Osteoblast (primary cell): Measurements from ENCODE around the gene VEGFC. TPM values are rescaled to one million over a fixed set of nuclear protein-coding genes. Genes with fewer than 3 reads are reported as not detected.
A peak's percentile ranks its signal among the peaks of the same experiment; 100 is the strongest.

ENCODE experiments used
- DNase-seq: peaks from one replicate; pipeline ENCODE4 v3.0.0; 2011; ENCODE audit warnings: low spot score, mixed read lengths; ENCODE audit not compliant: insufficient read length; ENCODE audit errors: missing footprints
- H2AFZ ChIP-seq: 2 replicates; pipeline ENCODE4 v1.6.0; 2011; ENCODE audit warnings: mild to moderate bottlenecking, low read length
- H3K27ac ChIP-seq: 2 replicates; pipeline ENCODE4 v1.5.1; 2011; ENCODE audit warnings: mild to moderate bottlenecking, low read depth, low read length, moderate library complexity
- H3K27me3 ChIP-seq: 2 replicates; pipeline ENCODE4 v1.6.0; 2012; ENCODE audit warnings: mild to moderate bottlenecking, control low read depth, inconsistent platforms, low read length, moderate library complexity; ENCODE audit not compliant: insufficient read depth
- H3K36me3 ChIP-seq: 2 replicates; pipeline ENCODE4 v1.5.1; 2011; ENCODE audit warnings: mild to moderate bottlenecking, low read length, control low read depth, moderate library complexity; ENCODE audit not compliant: insufficient read depth
- H3K4me1 ChIP-seq: 2 replicates; pipeline ENCODE4 v1.5.1; 2011; ENCODE audit warnings: mild to moderate bottlenecking, low read length, control low read depth, moderate library complexity; ENCODE audit not compliant: insufficient read depth
- H3K4me2 ChIP-seq: 2 replicates; pipeline ENCODE4 v1.6.0; 2011; ENCODE audit warnings: mild to moderate bottlenecking, low read length; ENCODE audit not compliant: insufficient read depth
- H3K4me3 ChIP-seq: fragments of 200-600 bp; sonication (generic); 3 replicates; pipeline ENCODE4 v1.5.1; 2012; ENCODE audit warnings: mild to moderate bottlenecking, low read length, inconsistent platforms; ENCODE audit not compliant: insufficient read depth
- H3K79me2 ChIP-seq: 2 replicates; pipeline ENCODE4 v1.6.0; 2012; ENCODE audit warnings: mild to moderate bottlenecking, low read length, control low read depth, inconsistent platforms; ENCODE audit not compliant: insufficient read depth
- H3K9me3 ChIP-seq: 2 replicates; pipeline ENCODE4 v1.5.1; 2011; ENCODE audit warnings: low read depth, low read length, control low read depth
- H4K20me1 ChIP-seq: 2 replicates; pipeline ENCODE4 v1.6.0; 2012; ENCODE audit warnings: mild to moderate bottlenecking, low read length, control low read depth; ENCODE audit not compliant: insufficient read depth
- total RNA-seq: library from RNA; depleted of rRNA; stranded (reverse); fragments of >200 nt; gene quantifications from 2 replicates; pipeline ENCODE4 v1.2.3, GENCODE V29; 2012
- TF ChIP-seq, protein P1 (sequence below): IDR thresholded peaks from 2 replicates; pipeline ENCODE4 v1.5.1; 2011; ENCODE audit warnings: mild to moderate bottlenecking, low read depth, low read length, moderate library complexity; ENCODE audit errors: extremely low read depth

VEGFC gene
- total RNA-seq, 1 donor: 55.4 TPM

DNA sequence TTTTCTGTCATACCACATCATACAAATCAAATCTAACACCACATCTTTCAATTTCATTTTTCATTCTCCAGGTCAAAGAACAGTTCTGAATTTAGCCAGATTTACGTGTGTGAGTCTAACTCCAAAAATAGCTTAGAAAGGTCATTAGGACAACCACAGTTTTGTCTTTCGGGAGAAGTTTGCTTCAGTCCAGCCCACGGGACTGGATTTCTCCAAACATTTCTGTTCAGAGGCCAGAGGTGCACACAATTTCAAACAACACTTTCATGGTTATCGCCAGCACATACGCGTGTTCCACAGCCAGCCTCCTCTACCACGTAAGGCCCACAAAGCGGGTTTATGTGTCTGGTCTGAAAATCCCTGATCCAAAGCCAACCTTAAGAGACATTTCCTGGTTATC lies 65.9 kb downstream of the VEGFC start:
- Histone ChIP-seq H3K79me2 (peaks cover 89% of the 10 kb centered on the region), H2AFZ (no peak overlapping the region)

DNA sequence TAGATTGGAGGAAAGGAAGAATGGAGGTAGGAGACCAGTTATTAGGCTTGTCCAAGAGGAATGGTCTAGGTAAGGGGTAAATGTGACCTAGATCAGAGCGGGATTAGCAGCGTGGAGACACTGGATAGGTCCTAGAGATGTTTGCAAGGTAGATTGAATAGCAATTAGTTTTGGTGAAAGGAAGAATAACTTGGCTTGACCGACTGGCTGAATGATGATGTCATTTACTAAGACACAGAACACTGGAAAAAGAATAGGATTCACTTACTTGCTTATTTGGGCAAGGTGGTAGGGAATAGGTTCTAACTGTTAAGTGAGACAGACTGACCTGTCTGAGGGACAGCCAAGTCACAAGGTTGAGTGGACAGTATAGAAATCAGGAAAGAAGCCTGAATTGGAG lies 71.3 kb downstream of the VEGFC start:
- Histone ChIP-seq H3K27ac (no peak overlapping the region), H3K36me3 (peaks cover 58% of the 10 kb centered on the region), H3K4me2 (no peak overlapping the region), H3K27me3 (no peaks in the 10 kb centered on the region), H3K79me2 (peaks cover 79% of the 10 kb centered on the region), H2AFZ (no peak overlapping the region), H3K4me1 (no peaks in the 10 kb centered on the region), H3K9me3 (no peaks in the 10 kb centered on the region), H4K20me1 (peaks cover 31% of the 10 kb centered on the region), H3K4me3 (no peak overlapping the region)
- TF ChIP-seq, protein P1, sequence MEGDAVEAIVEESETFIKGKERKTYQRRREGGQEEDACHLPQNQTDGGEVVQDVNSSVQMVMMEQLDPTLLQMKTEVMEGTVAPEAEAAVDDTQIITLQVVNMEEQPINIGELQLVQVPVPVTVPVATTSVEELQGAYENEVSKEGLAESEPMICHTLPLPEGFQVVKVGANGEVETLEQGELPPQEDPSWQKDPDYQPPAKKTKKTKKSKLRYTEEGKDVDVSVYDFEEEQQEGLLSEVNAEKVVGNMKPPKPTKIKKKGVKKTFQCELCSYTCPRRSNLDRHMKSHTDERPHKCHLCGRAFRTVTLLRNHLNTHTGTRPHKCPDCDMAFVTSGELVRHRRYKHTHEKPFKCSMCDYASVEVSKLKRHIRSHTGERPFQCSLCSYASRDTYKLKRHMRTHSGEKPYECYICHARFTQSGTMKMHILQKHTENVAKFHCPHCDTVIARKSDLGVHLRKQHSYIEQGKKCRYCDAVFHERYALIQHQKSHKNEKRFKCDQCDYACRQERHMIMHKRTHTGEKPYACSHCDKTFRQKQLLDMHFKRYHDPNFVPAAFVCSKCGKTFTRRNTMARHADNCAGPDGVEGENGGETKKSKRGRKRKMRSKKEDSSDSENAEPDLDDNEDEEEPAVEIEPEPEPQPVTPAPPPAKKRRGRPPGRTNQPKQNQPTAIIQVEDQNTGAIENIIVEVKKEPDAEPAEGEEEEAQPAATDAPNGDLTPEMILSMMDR: no peak
- peak; percentile 66 for DNase-seq

More for the DNA sequence above, 65.9 kb downstream of the VEGFC start:
- Histone ChIP-seq H3K4me2 (peak overlapping the region; percentile 1), H3K36me3 (peaks cover 66% of the 10 kb centered on the region), H3K4me3 (no peak overlapping the region), H3K4me1 (peaks cover 37% of the 10 kb centered on the region), H3K9me3 (no peaks in the 10 kb centered on the region), H4K20me1 (peaks cover 46% of the 10 kb centered on the region), H3K27me3 (no peaks in the 10 kb centered on the region), H3K27ac (peak overlapping the region; percentile 69)
- TF ChIP-seq, protein P1: no peak
- peak; percentile 42 for DNase-seq

DNA sequence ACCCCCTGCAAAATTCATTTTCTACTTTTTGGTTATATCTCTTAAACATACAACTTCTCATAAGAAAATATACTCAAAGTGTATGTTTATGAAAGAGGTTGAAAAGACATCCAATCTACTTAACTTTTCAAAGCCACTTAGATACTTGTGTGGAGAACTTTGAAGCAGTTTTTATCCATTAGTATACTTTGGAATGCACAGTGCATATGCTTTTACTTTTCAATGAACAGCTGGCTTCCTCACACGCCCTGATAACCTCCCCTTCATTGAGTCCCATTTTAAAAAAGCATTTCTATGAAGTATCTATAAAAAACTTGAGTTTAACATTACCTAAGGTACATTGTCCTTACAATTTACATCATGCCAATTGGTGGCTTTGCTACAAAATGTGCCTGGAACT lies 73.8 kb downstream of the VEGFC start:
- Histone ChIP-seq H3K79me2 (peaks cover 70% of the 10 kb centered on the region), H3K27ac (no peak overlapping the region), H3K36me3 (peaks cover 55% of the 10 kb centered on the region), H3K27me3 (no peaks in the 10 kb centered on the region), H3K4me3 (no peak overlapping the region), H3K4me1 (no peaks in the 10 kb centered on the region), H3K9me3 (no peaks in the 10 kb centered on the region), H3K4me2 (no peak overlapping the region), H2AFZ (no peak overlapping the region), H4K20me1 (peaks cover 22% of the 10 kb centered on the region)
- DNase-seq: peak; percentile 22
- TF ChIP-seq, protein P1: no peak

DNA sequence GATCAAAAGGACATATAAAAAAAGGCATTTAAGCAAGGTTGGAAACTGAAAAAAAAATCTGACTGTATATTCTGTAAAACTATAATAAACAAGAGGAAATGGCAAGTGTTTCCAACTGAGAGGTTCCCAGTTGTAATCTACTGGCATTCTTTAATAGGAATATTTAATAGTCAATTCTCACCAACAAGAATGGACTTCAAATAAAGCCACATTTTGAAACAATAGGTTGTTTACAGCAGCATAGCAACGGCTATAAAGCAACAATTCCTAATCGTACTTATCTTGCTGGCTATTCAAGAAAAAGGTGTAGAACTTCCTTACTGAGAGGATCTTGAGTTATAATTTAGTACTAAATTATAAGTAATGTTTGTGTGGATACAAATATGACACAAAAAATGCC lies 75.5 kb downstream of the VEGFC start:
- Histone ChIP-seq H3K27me3 (no peaks in the 10 kb centered on the region), H3K9me3 (no peaks in the 10 kb centered on the region), H2AFZ (no peak overlapping the region), H3K36me3 (peaks cover 68% of the 10 kb centered on the region), H3K27ac (peak overlapping the region; percentile 6), H4K20me1 (peaks cover 19% of the 10 kb centered on the region), H3K4me1 (no peaks in the 10 kb centered on the region), H3K4me3 (no peak overlapping the region), H3K79me2 (peaks cover 72% of the 10 kb centered on the region), H3K4me2 (no peak overlapping the region)
- TF ChIP-seq, protein P1: no peak
- DNase-seq: no peak
